HepG2 (cell line): ENCODE results near the gene GDAP1L1. TPM values are rescaled to one million over a fixed set of nuclear protein-coding genes. Genes with fewer than 3 reads are reported as not detected.

ENCODE experiments used
- CEBPB ChIP-seq: IDR thresholded peaks from 2 replicates; pipeline ENCODE4 v1.6.1; 2011; ENCODE audit warnings: low read depth, low read length, improper control_type of control experiment, borderline replicate concordance
- CHD2 ChIP-seq: IDR thresholded peaks from 2 replicates; pipeline ENCODE4 v1.6.1; 2011; ENCODE audit warnings: low read depth, low read length, improper control_type of control experiment
- GFI1 ChIP-seq: sonication (generic); formaldehyde crosslinking; IDR thresholded peaks from 2 replicates; pipeline ENCODE4 v1.5.0; 2020; ENCODE audit warnings: missing genetic modification reagents, mild to moderate bottlenecking, borderline replicate concordance
- HNF4A ChIP-seq: sonication (generic); formaldehyde crosslinking; IDR thresholded peaks from 2 replicates; pipeline ENCODE4 v1.4.0; 2020; ENCODE audit warnings: missing genetic modification reagents
- JUN ChIP-seq: sonication (generic); formaldehyde crosslinking; IDR thresholded peaks from 2 replicates; pipeline ENCODE4 v1.4.0; 2020; ENCODE audit warnings: mild to moderate bottlenecking, missing genetic modification reagents
- LCORL ChIP-seq, 2 experiments: fragments of 450-650 bp in 1 of 2; sonication (generic) in 1 of 2; formaldehyde crosslinking in 1 of 2; IDR thresholded peaks; 2 replicates each; pipeline versions ENCODE4 v1.5.0 to v1.6.1; 2017 to 2020; ENCODE audit warnings: antibody characterized with exemption in 1 of 2, missing genetic modification reagents in 1 of 2
- MED13 ChIP-seq: sonication (generic); formaldehyde crosslinking; IDR thresholded peaks from 2 replicates; pipeline ENCODE4 v1.5.0; 2020; ENCODE audit warnings: missing genetic modification reagents
- MLLT10 ChIP-seq: sonication (generic); formaldehyde crosslinking; IDR thresholded peaks from 2 replicates; pipeline ENCODE4 v1.4.0; 2020; ENCODE audit warnings: missing genetic modification reagents
- MTA3 ChIP-seq: sonication (generic); formaldehyde crosslinking; IDR thresholded peaks from 2 replicates; pipeline ENCODE4 v1.4.0; 2020; ENCODE audit warnings: missing genetic modification reagents
- NR2F1 ChIP-seq, 2 experiments: fragments of 450-650 bp in 1 of 2; formaldehyde crosslinking in 1 of 2; IDR thresholded peaks; 2 replicates each; pipeline versions ENCODE4 v1.5.0 to v1.6.1; 2016 to 2020; ENCODE audit warnings: mild to moderate bottlenecking in 1 of 2, missing compliant biosample characterization in 1 of 2, missing genetic modification reagents in 1 of 2, moderate library complexity in 1 of 2
- POLR2A ChIP-seq, 2 experiments: IDR thresholded peaks; 2 replicates each; pipeline ENCODE4 v1.6.1; 2011; ENCODE audit warnings: low read depth in 2 of 2, low read length in 2 of 2, mild to moderate bottlenecking in 1 of 2, moderate library complexity in 1 of 2; ENCODE audit not compliant: insufficient read depth in 1 of 2
- PPARG ChIP-seq: conservative IDR thresholded peaks from 2 replicates; pipeline ENCODE4 v1.6.1; 2016; ENCODE audit warnings: missing biosample characterization, missing genetic modification reagents
- SRSF9 ChIP-seq: fragments of 200-400 bp; formaldehyde crosslinking; IDR thresholded peaks from 2 replicates; pipeline ENCODE4 v1.6.1; 2018; ENCODE audit warnings: borderline replicate concordance, mild to moderate bottlenecking, low read depth, low read length; ENCODE audit not compliant: insufficient read depth, poor library complexity, severe bottlenecking
- SSRP1 ChIP-seq: IDR thresholded peaks from 2 replicates; pipeline ENCODE4 v1.6.1; 2016; ENCODE audit warnings: control low read depth
- TOE1 ChIP-seq: sonication (generic); formaldehyde crosslinking; IDR thresholded peaks from 2 replicates; pipeline ENCODE4 v1.4.0; 2020; ENCODE audit warnings: mild to moderate bottlenecking, missing genetic modification reagents
- ZEB1 ChIP-seq: IDR thresholded peaks from 2 replicates; pipeline ENCODE4 v1.6.1; 2012; ENCODE audit warnings: mild to moderate bottlenecking, low read depth, inconsistent platforms; ENCODE audit not compliant: insufficient replicate concordance
- ZNF180 ChIP-seq: sonication (generic); formaldehyde crosslinking; IDR thresholded peaks from 2 replicates; pipeline ENCODE4 v1.4.0; 2020; ENCODE audit warnings: low read depth, missing genetic modification reagents, borderline replicate concordance
- ZNF282 ChIP-seq: fragments of 450-650 bp; IDR thresholded peaks from 2 replicates; pipeline ENCODE4 v1.6.1; 2018; ENCODE audit not compliant: partially characterized antibody
- ZNF329 ChIP-seq: sonication (generic); formaldehyde crosslinking; IDR thresholded peaks from 2 replicates; pipeline ENCODE4 v1.9.0; 2021; ENCODE audit warnings: low read depth, mild to moderate bottlenecking, missing genetic modification reagents
- ZNF333 ChIP-seq: sonication (generic); formaldehyde crosslinking; IDR thresholded peaks from 2 replicates; pipeline ENCODE4 v1.4.0; 2020; ENCODE audit warnings: mild to moderate bottlenecking, missing genetic modification reagents, borderline replicate concordance
- ZNF580 ChIP-seq: IDR thresholded peaks from 2 replicates; pipeline ENCODE4 v1.6.1; 2016; ENCODE audit warnings: low read depth, borderline replicate concordance
- ZNF746 ChIP-seq: sonication (generic); formaldehyde crosslinking; IDR thresholded peaks from 2 replicates; pipeline ENCODE4 v1.8.0; 2022; ENCODE audit warnings: mild to moderate bottlenecking, missing genetic modification reagents
- ZNF775 ChIP-seq: sonication (generic); formaldehyde crosslinking; IDR thresholded peaks from 2 replicates; pipeline ENCODE4 v1.4.0; 2020; ENCODE audit warnings: missing genetic modification reagents, mild to moderate bottlenecking, moderate library complexity, borderline replicate concordance
- ZNF891 ChIP-seq: sonication (generic); formaldehyde crosslinking; IDR thresholded peaks from 2 replicates; pipeline ENCODE4 v1.5.0; 2020; ENCODE audit warnings: mild to moderate bottlenecking, missing genetic modification reagents
- ZSCAN5A ChIP-seq: sonication (generic); formaldehyde crosslinking; IDR thresholded peaks from 2 replicates; pipeline ENCODE4 v1.8.0; 2022; ENCODE audit warnings: mild to moderate bottlenecking, missing genetic modification reagents, borderline replicate concordance
- polyA plus RNA-seq, 8 experiments: library from polyadenylated mRNA; depleted of rRNA in 3 of 8; stranded (reverse) in 7 of 8; unstranded in 1 of 8; fragments of >200 nt; fragmentation: Illumina TruSeq in 4 of 8; extraction: Trizol in 4 of 8; gene quantifications; 2 replicates each; pipeline versions ENCODE4 v1.2.1 to v1.2.3, GENCODE V29; 2011 to 2016; ENCODE audit warnings: low read depth in 4 of 8, missing spikeins in 1 of 8, mixed read lengths in 1 of 8; ENCODE audit not compliant: insufficient read depth in 1 of 8
- total RNA-seq, 5 experiments: library from RNA; depleted of rRNA; stranded (reverse); fragments of >200 nt; fragmentation: Illumina TruSeq; extraction: Trizol; gene quantifications; 2 replicates each; pipeline ENCODE4 v1.2.3, GENCODE V29; 2016; ENCODE audit warnings: low read depth in 1 of 5
- TF ChIP-seq, protein P1 (sequence below): sonication (generic); formaldehyde crosslinking; IDR thresholded peaks from 2 replicates; pipeline ENCODE4 v1.4.0; 2020; ENCODE audit warnings: mild to moderate bottlenecking, missing genetic modification reagents
- TF ChIP-seq, protein P2 (sequence below): sonication (generic); formaldehyde crosslinking; conservative IDR thresholded peaks from 2 replicates; pipeline ENCODE4 v1.4.0; 2020; ENCODE audit warnings: missing genetic modification reagents

The GDAP1L1 gene
- total and polyA plus RNA-seq, 2 of the 13 experiments (the other 11 are each of a cell fraction or from before 2014, with no cell fraction given), result 0.04 TPM; not detected in 1

GRCh38 chr20:44206132-44206531 lies 41.0 kb upstream of the GDAP1L1 start (continued):
- TF ChIP-seq CEBPB (peak; percentile 12; the same call in 1 of the 2 replicates), POLR2A (IDR thresholded peaks at IDR 0.05; ENCODE audit: insufficient read depth in 1 of 2, low read depth in 2 of 2, low read length in 2 of 2) (no peak), ZNF580 (CRISPR knock-in tag) (no peak), NR2F1 (CRISPR knock-in tag; IDR thresholded peaks at IDR 0.05) (peak in 1 of 2 experiments; percentile 27; a peak in 1 of 4 replicates), ZNF282 (no peak), ZNF746 (CRISPR knock-in tag) (no peak), MED13 (CRISPR knock-in tag) (no peak), ZNF329 (CRISPR knock-in tag) (no peak), ZNF180 (CRISPR knock-in tag) (no peak), ZSCAN5A (CRISPR knock-in tag) (no peak), MTA3 (no peak), SRSF9 (no peak), PPARG (CRISPR knock-in tag) (0 out of 2 replicates have a peak, but pooled peaks have one; percentile 39), MLLT10 (CRISPR knock-in tag) (no peak), JUN (CRISPR knock-in tag) (no peak), HNF4A (CRISPR knock-in tag) (peak; percentile 87), SSRP1 (no peak), ZEB1 (peak; percentile 69), TOE1 (CRISPR knock-in tag) (no peak), GFI1 (CRISPR knock-in tag) (no peak), ZNF891 (CRISPR knock-in tag) (no peak), ZNF333 (CRISPR knock-in tag) (no peak), CHD2 (no peak), LCORL (IDR thresholded peaks at IDR 0.05) (no peak), LCORL (CRISPR knock-in tag; IDR thresholded peaks at IDR 0.05) (peak; percentile 86), ZNF775 (CRISPR knock-in tag) (no peak)
- TF ChIP-seq, protein P1, sequence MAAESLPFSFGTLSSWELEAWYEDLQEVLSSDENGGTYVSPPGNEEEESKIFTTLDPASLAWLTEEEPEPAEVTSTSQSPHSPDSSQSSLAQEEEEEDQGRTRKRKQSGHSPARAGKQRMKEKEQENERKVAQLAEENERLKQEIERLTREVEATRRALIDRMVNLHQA (CRISPR knock-in tag), result no peak
- TF ChIP-seq, protein P2, sequence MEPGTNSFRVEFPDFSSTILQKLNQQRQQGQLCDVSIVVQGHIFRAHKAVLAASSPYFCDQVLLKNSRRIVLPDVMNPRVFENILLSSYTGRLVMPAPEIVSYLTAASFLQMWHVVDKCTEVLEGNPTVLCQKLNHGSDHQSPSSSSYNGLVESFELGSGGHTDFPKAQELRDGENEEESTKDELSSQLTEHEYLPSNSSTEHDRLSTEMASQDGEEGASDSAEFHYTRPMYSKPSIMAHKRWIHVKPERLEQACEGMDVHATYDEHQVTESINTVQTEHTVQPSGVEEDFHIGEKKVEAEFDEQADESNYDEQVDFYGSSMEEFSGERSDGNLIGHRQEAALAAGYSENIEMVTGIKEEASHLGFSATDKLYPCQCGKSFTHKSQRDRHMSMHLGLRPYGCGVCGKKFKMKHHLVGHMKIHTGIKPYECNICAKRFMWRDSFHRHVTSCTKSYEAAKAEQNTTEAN (CRISPR knock-in tag), result no peak
